HEK293 (cell line): Measurements from ENCODE around the gene ZNF438.

Experiments used
- EGR2 ChIP-seq: fragments of 450-650 bp; formaldehyde crosslinking; IDR thresholded peaks from 2 replicates; pipeline ENCODE4 v1.5.1; 2016; ENCODE audit warnings: low read depth, missing biosample characterization, missing genetic modification characterization
- FEZF1 ChIP-seq: fragments of 450-650 bp; formaldehyde crosslinking; IDR thresholded peaks from 2 replicates; pipeline ENCODE4 v1.5.1; 2016; ENCODE audit warnings: missing biosample characterization, missing genetic modification characterization
- GLIS1 ChIP-seq: fragments of 450-650 bp; formaldehyde crosslinking; IDR thresholded peaks from 2 replicates; pipeline ENCODE4 v1.5.1; 2016; ENCODE audit warnings: missing biosample characterization, missing genetic modification characterization
- HOXC10 ChIP-seq: sonication (generic); formaldehyde crosslinking; IDR thresholded peaks from 2 replicates; pipeline ENCODE4 v1.8.1; 2023; ENCODE audit warnings: mild to moderate bottlenecking, missing genetic modification reagents
- IKZF3 ChIP-seq: fragments of 450-650 bp; IDR thresholded peaks from 2 replicates; pipeline ENCODE4 v1.5.0; 2018; ENCODE audit warnings: missing biosample characterization, mild to moderate bottlenecking, missing genetic modification characterization, moderate library complexity
- INSM2 ChIP-seq: fragments of 450-650 bp; formaldehyde crosslinking; IDR thresholded peaks from 2 replicates; pipeline ENCODE4 v1.5.1; 2016; ENCODE audit warnings: missing biosample characterization, missing genetic modification characterization
- PRDM1 ChIP-seq: fragments of 450-650 bp; formaldehyde crosslinking; IDR thresholded peaks from 2 replicates; pipeline ENCODE4; 2016; ENCODE audit warnings: missing biosample characterization, missing genetic modification characterization
- PRDM10 ChIP-seq: fragments of 450-650 bp; formaldehyde crosslinking; IDR thresholded peaks from 2 replicates; pipeline ENCODE4 v1.5.1; 2016; ENCODE audit warnings: missing biosample characterization, missing genetic modification characterization
- PRDM6 ChIP-seq: fragments of 450-650 bp; formaldehyde crosslinking; IDR thresholded peaks from 2 replicates; pipeline ENCODE4 v1.5.1; 2017; ENCODE audit warnings: missing biosample characterization, missing genetic modification characterization
- RBAK ChIP-seq: fragments of 450-650 bp; formaldehyde crosslinking; IDR thresholded peaks from 2 replicates; pipeline ENCODE4 v1.5.1; 2016; ENCODE audit warnings: missing biosample characterization, missing genetic modification characterization
- SP3 ChIP-seq: fragments of 450-650 bp; formaldehyde crosslinking; IDR thresholded peaks from 2 replicates; pipeline ENCODE4 v1.5.1; 2016; ENCODE audit warnings: missing biosample characterization, missing genetic modification characterization
- ZNF175 ChIP-seq: fragments of 450-650 bp; formaldehyde crosslinking; IDR thresholded peaks from 2 replicates; pipeline ENCODE4 v1.5.1; 2016; ENCODE audit warnings: missing biosample characterization, missing genetic modification characterization
- ZNF19 ChIP-seq: fragments of 450-650 bp; formaldehyde crosslinking; IDR thresholded peaks from 2 replicates; pipeline ENCODE4; 2016; ENCODE audit warnings: missing biosample characterization, missing genetic modification characterization, low read depth
- ZNF354C ChIP-seq: fragments of 450-650 bp; formaldehyde crosslinking; IDR thresholded peaks from 2 replicates; pipeline ENCODE4 v1.5.1; 2016; ENCODE audit warnings: missing biosample characterization, missing genetic modification characterization, low read depth, borderline replicate concordance
- ZNF398 ChIP-seq: fragments of 450-650 bp; formaldehyde crosslinking; IDR thresholded peaks from 2 replicates; pipeline ENCODE4 v1.5.1; 2017; ENCODE audit warnings: missing biosample characterization, missing genetic modification characterization
- ZNF518A ChIP-seq: fragments of 450-650 bp; formaldehyde crosslinking; conservative IDR thresholded peaks from 2 replicates; pipeline ENCODE4 v1.5.1; 2016; ENCODE audit warnings: low read depth, missing biosample characterization, missing genetic modification characterization
- ZNF585B ChIP-seq: fragments of 450-650 bp; formaldehyde crosslinking; IDR thresholded peaks from 2 replicates; pipeline ENCODE4 v1.5.1; 2016; ENCODE audit warnings: missing biosample characterization, missing genetic modification characterization
- ZNF626 ChIP-seq: fragments of 450-650 bp; sonication (Bioruptor Pico); formaldehyde crosslinking; IDR thresholded peaks from 2 replicates; pipeline ENCODE4 v1.5.1; 2018; ENCODE audit warnings: missing biosample characterization, missing genetic modification characterization, inconsistent platforms
- ZNF692 ChIP-seq: fragments of 450-650 bp; formaldehyde crosslinking; IDR thresholded peaks from 2 replicates; pipeline ENCODE4 v1.5.1; 2016; ENCODE audit warnings: missing biosample characterization, missing genetic modification characterization
- ZNF76 ChIP-seq: fragments of 450-650 bp; formaldehyde crosslinking; IDR thresholded peaks from 2 replicates; pipeline ENCODE4; 2016; ENCODE audit warnings: low read depth, missing biosample characterization, missing genetic modification characterization, borderline replicate concordance
- ZSCAN18 ChIP-seq: fragments of 450-650 bp; formaldehyde crosslinking; IDR thresholded peaks from 2 replicates; pipeline ENCODE4 v1.5.1; 2016; ENCODE audit warnings: missing biosample characterization, missing genetic modification characterization

The ZNF438 gene

GRCh38 chr10:31030260-31030659, 1.4 kb downstream of the ZNF438 start (continued):
- TF ChIP-seq SP3 (tag by site-specific recombination) (no peak), ZNF175 (no peak), PRDM10 (tag by site-specific recombination) (no peak), HOXC10 (CRISPR knock-in tag) (no peak), ZNF585B (no peak), ZNF354C (tag by site-specific recombination) (no peak), ZNF692 (no peak), FEZF1 (peak; percentile 23; the same call in 1 of the 2 replicates), INSM2 (tag by site-specific recombination) (0 out of 2 replicates have a peak, but pooled peaks have one; percentile 25), ZSCAN18 (tag by site-specific recombination) (no peak), ZNF398 (tag by site-specific recombination) (no peak), EGR2 (tag by site-specific recombination) (no peak), RBAK (tag by site-specific recombination) (no peak), ZNF76 (tag by site-specific recombination) (no peak), IKZF3 (tag by site-specific recombination) (peak; percentile 38; the same call in 1 of the 2 replicates), PRDM6 (tag by site-specific recombination) (peak; percentile 51; the same call in 1 of the 2 replicates), PRDM1 (tag by site-specific recombination) (peak; percentile 70), ZNF19 (tag by site-specific recombination) (no peak), ZNF518A (tag by site-specific recombination) (no peak), GLIS1 (tag by site-specific recombination) (peak; percentile 73), ZNF626 (tag by site-specific recombination) (no peak)
